ENCODE results near the gene DNAH2.

DNA sequence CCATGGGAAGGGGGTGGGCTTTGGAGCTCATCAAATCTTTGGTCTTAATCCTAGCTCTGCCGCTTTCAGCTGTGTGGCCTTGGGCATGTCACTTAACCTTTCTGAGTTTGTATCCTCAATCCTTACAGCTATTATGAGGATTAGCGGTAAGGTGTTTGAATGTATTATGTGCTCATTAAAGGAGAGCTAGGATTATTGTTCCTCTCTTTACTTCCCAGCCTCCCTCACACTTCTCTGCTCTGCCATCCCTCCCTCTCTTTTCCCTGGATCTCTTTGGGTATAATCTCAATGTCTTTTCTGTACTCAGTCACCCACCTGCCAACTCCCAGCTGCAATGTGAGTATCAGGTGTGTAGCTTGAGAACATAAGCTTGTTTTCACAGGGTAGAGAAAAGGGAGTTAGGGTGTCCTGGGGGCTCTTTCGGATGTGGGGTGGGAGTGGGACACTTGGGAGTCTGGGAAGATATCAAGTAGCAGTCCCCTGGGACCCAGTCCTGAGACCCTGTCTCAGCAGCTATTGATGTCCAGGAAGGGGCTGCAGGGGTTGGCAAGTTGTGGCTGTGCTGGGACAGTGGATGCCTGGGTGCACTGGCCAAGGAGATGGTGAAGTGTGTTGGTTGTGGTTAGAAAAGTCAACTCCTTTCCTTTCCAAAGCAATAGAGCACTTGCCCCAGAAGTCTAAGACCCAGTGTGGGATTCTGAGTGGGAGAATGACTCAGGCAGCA, 10.8 kb upstream of the DNAH2 start:
- TF ChIP-seq, protein P1, sequence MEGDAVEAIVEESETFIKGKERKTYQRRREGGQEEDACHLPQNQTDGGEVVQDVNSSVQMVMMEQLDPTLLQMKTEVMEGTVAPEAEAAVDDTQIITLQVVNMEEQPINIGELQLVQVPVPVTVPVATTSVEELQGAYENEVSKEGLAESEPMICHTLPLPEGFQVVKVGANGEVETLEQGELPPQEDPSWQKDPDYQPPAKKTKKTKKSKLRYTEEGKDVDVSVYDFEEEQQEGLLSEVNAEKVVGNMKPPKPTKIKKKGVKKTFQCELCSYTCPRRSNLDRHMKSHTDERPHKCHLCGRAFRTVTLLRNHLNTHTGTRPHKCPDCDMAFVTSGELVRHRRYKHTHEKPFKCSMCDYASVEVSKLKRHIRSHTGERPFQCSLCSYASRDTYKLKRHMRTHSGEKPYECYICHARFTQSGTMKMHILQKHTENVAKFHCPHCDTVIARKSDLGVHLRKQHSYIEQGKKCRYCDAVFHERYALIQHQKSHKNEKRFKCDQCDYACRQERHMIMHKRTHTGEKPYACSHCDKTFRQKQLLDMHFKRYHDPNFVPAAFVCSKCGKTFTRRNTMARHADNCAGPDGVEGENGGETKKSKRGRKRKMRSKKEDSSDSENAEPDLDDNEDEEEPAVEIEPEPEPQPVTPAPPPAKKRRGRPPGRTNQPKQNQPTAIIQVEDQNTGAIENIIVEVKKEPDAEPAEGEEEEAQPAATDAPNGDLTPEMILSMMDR (IDR thresholded peaks at IDR 0.05), result no peak
- TF ChIP-seq POLR2AphosphoS5 (IDR thresholded peaks at IDR 0.05), result no peak

Data from sigmoid colon (tissue), 4 donors.